ENCODE measurements around the gene PCGF3.
"Not testable (repeated sequence)": the region's sequence is repeated elsewhere in the genome, so short reads cannot be mapped to it uniquely, and the experiment has no call there.

Gene PCGF3

GRCh38 chr4:669806-670559, 35.6 kb upstream of the PCGF3 start:
- not testable (repeated sequence) for FAIRE-seq

- FAIRE-seq, result no peak
These were observed 33.9 kb upstream of the PCGF3 start for GRCh38 chr4:671769-672168.

- no peak for FAIRE-seq
These were observed 32.1 kb upstream of the PCGF3 start for GRCh38 chr4:673349-674091.

GRCh38 chr4:674172-675035, 31.2 kb upstream of the PCGF3 start, which contains the start of the genes ATP5ME and MYL5:
Gene ATP5ME, minus strand, starts transcription at chr4:674276. Its CDS starts 29 bp downstream, at chr4:674247.
Gene MYL5, plus strand, starts transcription at chr4:674542. Its CDS starts 3,485 bp downstream, at chr4:678027.
- no peak for FAIRE-seq

GRCh38 chr4:675036-675882, 30.4 kb upstream of the PCGF3 start:
- no peak for FAIRE-seq

- no peak for FAIRE-seq
These were observed 29.4 kb upstream of the PCGF3 start for GRCh38 chr4:675980-676870.

GRCh38 chr4:676871-677235, 28.8 kb upstream of the PCGF3 start:
- no peak for FAIRE-seq

- FAIRE-seq, result no peak
These were observed 28.0 kb upstream of the PCGF3 start for GRCh38 chr4:677431-678293.

GRCh38 chr4:678331-679103, 27.1 kb upstream of the PCGF3 start:
- no peak for FAIRE-seq

- no peak for FAIRE-seq
These were observed 26.5 kb upstream of the PCGF3 start for GRCh38 chr4:679104-679481.

- FAIRE-seq, result no peak
These were observed 26.0 kb upstream of the PCGF3 start for GRCh38 chr4:679629-680028.

GRCh38 chr4:680091-680490, 25.5 kb upstream of the PCGF3 start:
- no peak for FAIRE-seq

- FAIRE-seq, result no peak
These were observed 25.1 kb upstream of the PCGF3 start for GRCh38 chr4:680551-680927.

- no peak for FAIRE-seq
These were observed 24.5 kb upstream of the PCGF3 start for GRCh38 chr4:680928-681645.

- FAIRE-seq, result no peak
These were observed 23.7 kb upstream of the PCGF3 start for GRCh38 chr4:681736-682451.

- FAIRE-seq, result no peak
These were observed 23.0 kb upstream of the PCGF3 start for GRCh38 chr4:682490-683172.

- FAIRE-seq, result no peak
These were observed 22.3 kb upstream of the PCGF3 start for GRCh38 chr4:683247-683897.
